Mammary epithelial cell (primary cell): ENCODE data around the gene C1orf174.

ENCODE experiments used
- CTCF ChIP-seq, 2 donors: IDR thresholded peaks in 1 of 2; conservative IDR thresholded peaks in 1 of 2; 2 replicates each; pipeline ENCODE4 v1.5.1; 2011 to 2012; ENCODE audit warnings: inconsistent platforms in 2 of 2, low read length in 2 of 2, mild to moderate bottlenecking in 2 of 2, control low read depth in 1 of 2, low read depth in 1 of 2; ENCODE audit not compliant: insufficient read depth in 1 of 2; ENCODE audit errors: extremely low read depth in 1 of 2
- EZH2 ChIP-seq: IDR thresholded peaks from 2 replicates; pipeline ENCODE4 v1.6.1; 2012; ENCODE audit warnings: low read length, inconsistent platforms, borderline replicate concordance

- TF ChIP-seq CTCF (conservative IDR thresholded peaks at IDR 0.05 in 1 of 2, IDR thresholded peaks at IDR 0.05 in 1 of 2; ENCODE audit: extremely low read depth in 1 of 2, insufficient read depth in 1 of 2, low read depth in 1 of 2, low read length in 2 of 2) = no peak
- TF ChIP-seq EZH2 = no peak
These were observed 26.9 kb upstream of the C1orf174 start for GRCh38 chr1:3926956-3927355.
